Activated T-cell treated with anti-CD3 and anti-CD28 coated beads, Interleukin-2, amount 50 U/mL, for 4 hours (primary cell): ENCODE measurements around the gene CHTF8. TPM values are rescaled to one million over a fixed set of nuclear protein-coding genes. Genes with fewer than 3 reads are reported as not detected.
"Not testable (repeated sequence)": the region's sequence is repeated elsewhere in the genome, so short reads cannot be mapped to it uniquely, and the experiment has no call there.

Experiments used
- ATAC-seq, 2 donors: fragments of 200-7000 bp; cut with Tn5 transposase; one replicate each; pipeline ENCODE4 v1.10.0; 2021
- DNase-seq: peaks from one replicate; pipeline ENCODE4 v3.0.0-alpha.2; 2020
- H3K27me3 Mint-ChIP-seq: one replicate; pipeline ENCODE4 v1.8.0; 2021; ENCODE audit warnings: low read depth, mixed read lengths
- H3K36me3 Mint-ChIP-seq: one replicate; pipeline ENCODE4 v1.8.0; 2022; ENCODE audit warnings: mixed read lengths; ENCODE audit not compliant: insufficient read depth
- H3K4me1 Mint-ChIP-seq: one replicate; pipeline ENCODE4 v1.8.0; 2021; ENCODE audit warnings: low read depth, mixed read lengths
- H3K4me3 Mint-ChIP-seq: one replicate; pipeline ENCODE4 v1.8.0; 2021; ENCODE audit warnings: mild to moderate bottlenecking, moderate library complexity, mixed read lengths
- H3K9me3 Mint-ChIP-seq: one replicate; pipeline ENCODE4 v1.8.0; 2021; ENCODE audit warnings: mixed read lengths
- total RNA-seq, 3 donors: library from RNA; stranded (reverse); gene quantifications; one replicate each; pipeline ENCODE4 v1.2.1, GENCODE V29; 2021

The CHTF8 gene
- total RNA-seq, 3 donors from 2014 or later: 102 to 126 (median 106) TPM

- no peaks in the 10 kb centered on the region for H3K9me3 Mint-ChIP-seq
- no peaks in the 10 kb centered on the region for H3K27me3 Mint-ChIP-seq
- H3K4me1 Mint-ChIP-seq: peaks cover 34% of the 10 kb centered on the region
- no peak overlapping the region for H3K4me3 Mint-ChIP-seq
- DNase-seq (no peak), ATAC-seq (no peak)
- peaks cover 8% of the 10 kb centered on the region for H3K36me3 Mint-ChIP-seq
Observed at GRCh38 chr16:69126221-69126620, 6.2 kb downstream of the CHTF8 start.

GRCh38 chr16:69124961-69125360 is 7.4 kb downstream of the CHTF8 start:
- not testable (repeated sequence) for H3K27me3 Mint-ChIP-seq, ATAC-seq, DNase-seq, H3K4me3 Mint-ChIP-seq, H3K9me3 Mint-ChIP-seq
- Mint-ChIP-seq H3K4me1 (peaks cover 23% of the 10 kb centered on the region), H3K36me3 (peaks cover 16% of the 10 kb centered on the region)

GRCh38 chr16:69124406-69124805 is 8.0 kb downstream of the CHTF8 start:
- Mint-ChIP-seq H3K36me3 (peaks cover 16% of the 10 kb centered on the region), H3K4me1 (peaks cover 17% of the 10 kb centered on the region)
- not testable (repeated sequence) for H3K4me3 Mint-ChIP-seq, ATAC-seq, DNase-seq, H3K9me3 Mint-ChIP-seq, H3K27me3 Mint-ChIP-seq

- no peaks in the 10 kb centered on the region for H3K27me3 Mint-ChIP-seq
- ATAC-seq (peak; percentile 63 to 73), DNase-seq (peak; percentile 53)
- no peak overlapping the region for H3K4me3 Mint-ChIP-seq
- peaks cover 16% of the 10 kb centered on the region for H3K36me3 Mint-ChIP-seq
- H3K9me3 Mint-ChIP-seq: no peaks in the 10 kb centered on the region
- H3K4me1 Mint-ChIP-seq: peaks cover 16% of the 10 kb centered on the region
Observed at GRCh38 chr16:69123910-69124309, 8.5 kb downstream of the CHTF8 start.

GRCh38 chr16:69120096-69120664 is 12.2 kb downstream of the CHTF8 start:
- Mint-ChIP-seq H3K36me3 (peaks cover 18% of the 10 kb centered on the region), H3K4me3 (peak overlapping the region; percentile 16), H3K9me3 (no peaks in the 10 kb centered on the region), H3K4me1 (peaks cover 4% of the 10 kb centered on the region), H3K27me3 (no peaks in the 10 kb centered on the region)
- ATAC-seq: no peak
- DNase-seq: no peak

GRCh38 chr16:69119536-69119935 is 12.9 kb downstream of the CHTF8 start:
- Mint-ChIP-seq H3K27me3 (no peaks in the 10 kb centered on the region), H3K4me1 (peaks cover 4% of the 10 kb centered on the region), H3K36me3 (peaks cover 21% of the 10 kb centered on the region), H3K4me3 (no peak overlapping the region), H3K9me3 (no peaks in the 10 kb centered on the region)
- DNase-seq (no peak), ATAC-seq (no peak)

- DNase-seq: no peak
- Mint-ChIP-seq H3K4me1 (peaks cover 2% of the 10 kb centered on the region), H3K9me3 (no peaks in the 10 kb centered on the region), H3K36me3 (peaks cover 21% of the 10 kb centered on the region), H3K27me3 (no peaks in the 10 kb centered on the region), H3K4me3 (no peak overlapping the region)
- no peak for ATAC-seq
Observed at GRCh38 chr16:69118994-69119393, 13.4 kb downstream of the CHTF8 start.

- Mint-ChIP-seq H3K4me1 (peaks cover 2% of the 10 kb centered on the region), H3K36me3 (peaks cover 21% of the 10 kb centered on the region), H3K27me3 (no peaks in the 10 kb centered on the region), H3K9me3 (no peaks in the 10 kb centered on the region), H3K4me3 (no peak overlapping the region)
- no peak for DNase-seq
- ATAC-seq: no peak
Observed at GRCh38 chr16:69118468-69118867, 13.9 kb downstream of the CHTF8 start.

- DNase-seq: no peak
- Mint-ChIP-seq H3K36me3 (peaks cover 21% of the 10 kb centered on the region), H3K4me3 (no peak overlapping the region), H3K9me3 (no peaks in the 10 kb centered on the region), H3K27me3 (no peaks in the 10 kb centered on the region), H3K4me1 (peaks cover 2% of the 10 kb centered on the region)
- no peak for ATAC-seq
Observed at GRCh38 chr16:69116906-69117305, 15.5 kb downstream of the CHTF8 start.

- DNase-seq (no peak), ATAC-seq (no peak)
- Mint-ChIP-seq H3K27me3 (no peaks in the 10 kb centered on the region), H3K4me1 (peaks cover 2% of the 10 kb centered on the region), H3K36me3 (peaks cover 22% of the 10 kb centered on the region), H3K9me3 (no peaks in the 10 kb centered on the region), H3K4me3 (no peak overlapping the region)
Observed at GRCh38 chr16:69116256-69116875, 16.0 kb downstream of the CHTF8 start.

GRCh38 chr16:69115837-69116236 is 16.6 kb downstream of the CHTF8 start:
- DNase-seq (no peak), ATAC-seq (no peak)
- H3K36me3 Mint-ChIP-seq: peaks cover 18% of the 10 kb centered on the region
- peaks cover 2% of the 10 kb centered on the region for H3K4me1 Mint-ChIP-seq
- no peaks in the 10 kb centered on the region for H3K27me3 Mint-ChIP-seq
- H3K4me3 Mint-ChIP-seq: no peak overlapping the region
- H3K9me3 Mint-ChIP-seq: no peaks in the 10 kb centered on the region

- Mint-ChIP-seq H3K36me3 (peaks cover 18% of the 10 kb centered on the region), H3K27me3 (peaks cover 3% of the 10 kb centered on the region), H3K9me3 (no peaks in the 10 kb centered on the region), H3K4me1 (peaks cover 2% of the 10 kb centered on the region), H3K4me3 (no peak overlapping the region)
- DNase-seq: no peak
- no peak for ATAC-seq
Observed at GRCh38 chr16:69115361-69115760, 17.0 kb downstream of the CHTF8 start.

- Mint-ChIP-seq H3K36me3 (peaks cover 17% of the 10 kb centered on the region), H3K9me3 (no peaks in the 10 kb centered on the region), H3K4me3 (no peak overlapping the region), H3K27me3 (peaks cover 3% of the 10 kb centered on the region), H3K4me1 (peaks cover 2% of the 10 kb centered on the region)
- ATAC-seq: no peak
- DNase-seq: no peak
Observed at GRCh38 chr16:69114976-69115355, 17.4 kb downstream of the CHTF8 start.

GRCh38 chr16:69114346-69114975 is 17.9 kb downstream of the CHTF8 start:
- Mint-ChIP-seq H3K9me3 (no peaks in the 10 kb centered on the region), H3K36me3 (peaks cover 22% of the 10 kb centered on the region), H3K27me3 (peaks cover 3% of the 10 kb centered on the region), H3K4me3 (no peak overlapping the region), H3K4me1 (peaks cover 2% of the 10 kb centered on the region)
- no peak for DNase-seq
- no peak for ATAC-seq

- Mint-ChIP-seq H3K4me3 (no peak overlapping the region), H3K27me3 (peaks cover 4% of the 10 kb centered on the region), H3K36me3 (peaks cover 23% of the 10 kb centered on the region), H3K9me3 (no peaks in the 10 kb centered on the region), H3K4me1 (peaks cover under 1% of the 10 kb centered on the region)
- ATAC-seq (peak in 1 of 2 donors; percentile 26), DNase-seq (no peak)
Observed at GRCh38 chr16:69113216-69113615, 19.2 kb downstream of the CHTF8 start.
